CD4-positive, alpha-beta T cell treated with Interleukin-6 for 4 hours (primary cell): ENCODE measurements around the gene KRTAP19-3.
"Not testable (repeated sequence)": the region's sequence is repeated elsewhere in the genome, so short reads cannot be mapped to it uniquely, and the experiment has no call there.

Experiments used
- DNase-seq: peaks from one replicate; pipeline ENCODE4 v3.0.0-alpha.2; 2020; ENCODE audit warnings: mixed read lengths

The KRTAP19-3 gene

GRCh38 chr21:30491963-30492428, at the start of gene KRTAP19-3:
KRTAP19-3 (minus strand) TSS chr21:30492013; CDS start chr21:30491957, 56 bp downstream.
- no peak for DNase-seq

- no peak for DNase-seq
Measured at GRCh38 chr21:30518876-30519275, 27.1 kb upstream of the KRTAP19-3 start.

DNA sequence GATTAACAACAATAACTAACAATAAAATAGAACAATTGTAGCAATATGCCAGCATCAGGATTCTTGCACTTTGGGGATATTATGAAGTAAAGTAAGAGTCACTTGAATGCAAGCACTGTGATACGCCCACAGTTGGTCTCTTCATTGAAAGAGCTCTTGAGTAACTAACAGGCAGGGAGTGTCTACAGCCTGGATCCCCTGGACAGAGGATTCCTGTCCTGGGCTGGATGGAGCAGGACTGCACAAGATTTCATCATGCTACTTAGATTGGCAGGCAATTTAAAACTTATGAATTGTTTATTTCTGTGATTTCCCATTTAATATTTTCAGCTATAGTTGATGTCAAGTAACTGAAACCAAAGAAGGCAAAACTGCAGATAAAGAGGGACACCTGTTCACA, 23.9 kb upstream of the KRTAP19-3 start:
- DNase-seq: no peak

- DNase-seq: not testable (repeated sequence)
Measured at GRCh38 chr21:30505621-30506205, 13.9 kb upstream of the KRTAP19-3 start.

DNA sequence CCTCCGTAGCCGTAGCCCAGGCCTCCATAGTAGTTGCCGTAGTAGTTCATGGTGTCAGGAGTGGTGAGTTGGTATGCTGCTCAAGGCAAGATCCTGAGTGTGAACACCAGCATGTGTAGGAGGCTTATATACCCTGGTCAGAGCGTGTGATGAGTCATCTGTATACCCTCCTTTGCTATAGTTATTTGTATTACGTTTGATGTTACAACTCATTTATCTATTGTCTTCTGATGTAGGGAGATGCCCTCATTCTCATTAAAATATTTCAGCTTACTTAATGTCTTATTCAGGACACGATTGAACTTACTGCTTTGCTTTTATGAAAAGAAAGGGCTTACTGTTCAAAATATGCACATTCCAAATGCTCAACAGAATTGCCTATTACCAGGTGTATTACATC, 10.2 kb upstream of the KRTAP19-3 start, which contains the start of gene KRTAP19-5:
TSS of gene KRTAP19-5 (minus strand) at position 101 of the 400 bp plus-strand sequence. CDS start at position 50, 51 bp downstream.
- no peak for DNase-seq

DNA sequence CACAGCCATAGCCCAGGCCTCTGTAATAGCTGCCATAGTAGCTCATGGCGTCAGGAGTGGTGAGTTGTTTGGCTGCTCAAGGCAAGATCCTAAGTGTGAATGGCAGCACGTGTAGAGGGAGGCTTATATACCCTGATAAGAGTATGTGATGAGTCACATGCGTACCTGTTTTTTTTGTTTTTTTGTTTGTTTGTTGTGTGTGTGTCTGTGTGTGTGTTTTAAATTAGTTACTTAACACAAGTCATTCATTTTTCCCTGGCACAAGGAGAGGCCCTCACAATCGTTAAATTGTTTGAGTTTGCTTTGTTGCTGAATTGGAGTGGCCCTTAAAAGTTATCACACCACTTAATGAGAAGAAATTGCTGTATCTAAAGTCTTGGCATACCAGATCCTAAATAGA, 5.3 kb upstream of the KRTAP19-3 start, which contains the start of gene KRTAP19-4:
TSS of gene KRTAP19-4 (minus strand) at position 101 of the 400 bp plus-strand sequence. CDS start at position 46, 55 bp downstream.
- DNase-seq: no peak

DNA sequence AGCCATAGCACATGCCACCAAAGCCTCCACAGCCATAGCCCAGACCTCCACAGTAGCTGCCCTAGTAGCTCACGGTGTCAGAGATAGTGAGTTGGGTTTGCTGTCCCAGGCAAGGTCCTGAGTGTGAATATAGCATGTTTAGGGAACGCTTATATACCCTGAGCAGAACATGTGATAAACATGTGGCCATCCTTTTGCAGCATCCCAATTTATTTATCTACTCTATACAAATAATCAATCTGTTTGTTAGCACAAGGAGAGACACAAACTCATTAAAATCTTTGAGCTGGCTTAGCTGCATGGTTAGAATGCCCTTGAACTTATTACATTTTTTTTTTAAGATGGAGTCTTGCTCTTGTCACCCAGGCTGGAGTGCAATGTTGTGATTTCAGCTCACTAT, 4.5 kb downstream of the KRTAP19-3 start, which contains the start of gene KRTAP19-2:
TSS of gene KRTAP19-2 (minus strand) at position 101 of the 400 bp plus-strand sequence. CDS start at position 13, 88 bp downstream.
- DNase-seq: no peak

GRCh38 chr21:30486180-30486579, 5.6 kb downstream of the KRTAP19-3 start:
- no peak for DNase-seq

DNA sequence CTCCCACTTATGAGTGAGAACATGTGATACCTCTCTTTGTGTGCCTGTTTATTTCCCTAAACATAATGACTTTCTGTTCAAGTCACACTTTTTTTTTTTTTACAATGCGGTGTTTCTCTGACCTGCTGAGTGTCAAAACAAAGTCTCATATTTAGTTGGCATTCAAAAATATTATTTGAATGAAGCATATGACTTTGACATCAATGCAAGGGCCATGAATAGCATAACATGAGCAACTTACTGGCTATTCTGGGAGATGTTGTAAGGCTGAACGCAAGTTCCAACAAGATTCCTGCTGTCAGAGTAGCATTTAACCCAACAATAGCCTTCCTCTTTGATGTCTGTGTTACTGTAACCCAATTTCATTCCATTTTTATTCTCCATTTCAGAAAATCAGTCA, 9.7 kb downstream of the KRTAP19-3 start:
- no peak for DNase-seq

- DNase-seq: no peak
Measured at GRCh38 chr21:30480145-30480544, 11.7 kb downstream of the KRTAP19-3 start, which contains the start of gene KRTAP19-1. KRTAP19-1 (minus strand) TSS chr21:30480367; CDS start chr21:30480317, 50 bp downstream.

DNA sequence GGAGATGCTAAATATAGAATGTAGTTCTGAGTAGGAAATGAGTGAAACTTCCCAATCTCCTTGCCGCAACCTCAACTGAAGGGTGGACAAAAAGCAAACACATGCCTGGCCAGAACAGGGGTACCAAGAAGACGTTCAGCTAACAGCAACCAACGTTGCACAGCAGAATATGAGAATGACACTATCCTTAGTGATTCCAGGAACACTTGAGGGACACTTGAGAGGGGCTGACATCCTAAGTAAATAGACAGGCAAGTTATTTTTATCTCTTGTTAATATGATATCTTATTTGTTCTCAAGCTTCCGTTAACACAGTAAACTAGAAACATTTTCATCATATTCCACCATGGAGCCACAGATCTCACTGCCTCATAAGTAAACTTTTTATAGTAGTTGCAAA, 12.6 kb downstream of the KRTAP19-3 start:
- no peak for DNase-seq

- no peak for DNase-seq
Measured at GRCh38 chr21:30478004-30478403, 13.8 kb downstream of the KRTAP19-3 start.

GRCh38 chr21:30468900-30469714, 22.7 kb downstream of the KRTAP19-3 start:
- no peak for DNase-seq

- DNase-seq: no peak
Measured at GRCh38 chr21:30463713-30464112, 28.1 kb downstream of the KRTAP19-3 start.

GRCh38 chr21:30448514-30448913, 43.3 kb downstream of the KRTAP19-3 start:
- DNase-seq: no peak

DNA sequence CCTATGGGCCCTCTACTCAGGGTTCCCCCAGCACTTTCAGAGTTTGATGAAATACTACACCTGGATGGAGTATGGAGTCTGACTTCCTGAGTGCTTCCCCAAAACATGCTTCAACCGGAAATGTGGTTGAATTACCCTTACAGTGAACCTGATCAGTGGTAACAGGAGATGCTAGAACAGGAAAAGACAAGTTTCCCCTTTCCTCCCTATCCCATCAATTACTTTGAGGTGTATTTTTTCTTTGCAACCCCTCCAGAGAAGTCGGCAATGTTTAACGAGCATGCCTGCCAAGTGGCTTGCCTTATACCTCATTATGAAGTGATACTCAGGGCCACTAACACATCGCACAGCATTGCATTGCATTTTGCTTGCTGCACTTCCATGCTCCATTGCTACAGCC, 44.8 kb downstream of the KRTAP19-3 start:
- DNase-seq: no peak

GRCh38 chr21:30444204-30444603, 47.6 kb downstream of the KRTAP19-3 start:
- no peak for DNase-seq

GRCh38 chr21:30443226-30443625, 48.6 kb downstream of the KRTAP19-3 start:
- no peak for DNase-seq
